ENCODE measurements around the gene SLCO3A1.

The SLCO3A1 gene

DNA sequence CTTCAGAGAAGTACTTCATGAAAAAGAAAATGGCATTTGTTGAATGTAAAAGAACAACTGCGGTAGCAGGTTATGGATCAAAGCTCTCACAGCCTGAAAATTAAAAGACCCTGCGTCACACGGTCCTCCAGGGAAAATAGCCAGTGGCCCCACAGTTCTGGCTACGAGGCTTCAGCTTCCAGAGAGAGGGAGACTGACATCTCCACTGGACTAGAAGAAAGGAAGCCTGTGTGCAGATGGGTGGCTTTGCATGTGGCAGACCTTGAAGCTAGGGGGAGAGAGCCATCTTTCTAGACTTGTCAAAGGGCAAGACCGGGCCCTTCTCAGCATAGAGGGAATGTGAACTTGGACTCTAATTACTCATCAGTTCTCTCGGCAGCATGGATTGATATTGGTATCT lies 159.4 kb downstream of the SLCO3A1 start:
- Histone ChIP-seq H3K27me3 (ENCODE audit: control insufficient read depth, insufficient read depth, low read length) (no peaks in the 10 kb centered on the region), H3K9ac (ENCODE audit: low read length) (no peak overlapping the region), H3K36me3 (ENCODE audit: control insufficient read depth, insufficient read depth, low read length) (no peaks in the 10 kb centered on the region), H3K4me1 (ENCODE audit: control insufficient read depth, insufficient read depth, low read length) (no peaks in the 10 kb centered on the region), H3K27ac (ENCODE audit: low read depth, low read length) (no peak overlapping the region), H3K4me3 (ENCODE audit: low read length) (no peak overlapping the region)

- Histone ChIP-seq H3K9ac (ENCODE audit: low read length) (no peak overlapping the region), H3K36me3 (ENCODE audit: control insufficient read depth, insufficient read depth, low read length) (no peaks in the 10 kb centered on the region), H3K4me3 (ENCODE audit: low read length) (no peak overlapping the region), H3K27me3 (ENCODE audit: control insufficient read depth, insufficient read depth, low read length) (no peaks in the 10 kb centered on the region), H3K4me1 (ENCODE audit: control insufficient read depth, insufficient read depth, low read length) (no peaks in the 10 kb centered on the region), H3K27ac (ENCODE audit: low read depth, low read length) (no peak overlapping the region)
Measured at GRCh38 chr15:92014281-92015030, 160.9 kb downstream of the SLCO3A1 start.

GRCh38 chr15:92017882-92018534 lies 164.5 kb downstream of the SLCO3A1 start:
- Histone ChIP-seq H3K4me1 (ENCODE audit: control insufficient read depth, insufficient read depth, low read length) (no peaks in the 10 kb centered on the region), H3K27me3 (ENCODE audit: control insufficient read depth, insufficient read depth, low read length) (no peaks in the 10 kb centered on the region), H3K4me3 (ENCODE audit: low read length) (no peak overlapping the region), H3K9ac (ENCODE audit: low read length) (no peak overlapping the region), H3K36me3 (ENCODE audit: control insufficient read depth, insufficient read depth, low read length) (no peaks in the 10 kb centered on the region), H3K27ac (ENCODE audit: low read depth, low read length) (no peak overlapping the region)

- no peak overlapping the region for H3K9ac ChIP-seq (ENCODE audit: low read length)
- H3K4me1 ChIP-seq (ENCODE audit: control insufficient read depth, insufficient read depth, low read length), result no peaks in the 10 kb centered on the region
- H3K36me3 ChIP-seq (ENCODE audit: control insufficient read depth, insufficient read depth, low read length), result no peaks in the 10 kb centered on the region
- no peak overlapping the region for H3K4me3 ChIP-seq (ENCODE audit: low read length)
- no peaks in the 10 kb centered on the region for H3K27me3 ChIP-seq (ENCODE audit: control insufficient read depth, insufficient read depth, low read length)
- no peak overlapping the region for H3K27ac ChIP-seq (ENCODE audit: low read depth, low read length)
Measured at GRCh38 chr15:92018535-92019239, 165.2 kb downstream of the SLCO3A1 start.

DNA sequence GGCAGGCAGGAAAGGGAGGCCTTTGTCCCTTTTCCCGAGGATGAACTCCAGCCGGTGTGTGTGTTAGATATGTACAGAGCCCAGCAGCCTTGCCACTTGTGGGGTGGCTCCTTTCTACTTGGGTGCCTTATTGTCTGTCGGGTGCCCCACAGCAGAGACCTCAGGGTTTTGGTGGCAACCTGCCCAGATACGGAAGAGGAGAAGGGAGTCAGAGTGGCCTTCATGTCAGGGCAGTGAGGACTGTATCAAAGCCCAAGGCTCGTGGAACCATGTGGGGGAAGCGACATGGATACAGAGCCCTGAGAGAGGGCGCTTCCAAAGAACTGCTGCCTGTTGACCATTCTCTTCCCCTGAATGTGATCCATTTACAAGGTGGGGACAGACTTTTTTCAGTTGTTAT lies 166.2 kb downstream of the SLCO3A1 start:
- Histone ChIP-seq H3K36me3 (ENCODE audit: control insufficient read depth, insufficient read depth, low read length) (no peaks in the 10 kb centered on the region), H3K27me3 (ENCODE audit: control insufficient read depth, insufficient read depth, low read length) (no peaks in the 10 kb centered on the region), H3K4me1 (ENCODE audit: control insufficient read depth, insufficient read depth, low read length) (no peaks in the 10 kb centered on the region), H3K9ac (ENCODE audit: low read length) (no peak overlapping the region), H3K27ac (ENCODE audit: low read depth, low read length) (no peak overlapping the region), H3K4me3 (ENCODE audit: low read length) (no peak overlapping the region)

DNA sequence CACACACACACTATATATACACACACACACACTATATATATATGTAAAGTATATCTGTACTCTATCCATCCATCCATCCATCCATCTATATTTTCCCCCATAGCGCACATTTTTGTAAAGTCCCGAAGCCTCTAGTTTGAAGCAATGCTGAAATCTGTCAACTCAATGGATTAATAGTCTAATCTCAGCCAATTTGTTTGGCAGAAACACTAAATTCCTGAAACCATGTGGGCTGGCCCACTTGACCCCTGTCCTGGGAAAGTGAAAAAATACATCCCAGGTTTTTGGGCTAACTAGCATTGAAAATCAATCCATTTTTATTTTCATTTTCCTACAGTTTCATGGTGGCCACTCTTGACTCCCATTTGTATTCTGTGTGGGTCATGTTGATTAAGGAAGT lies 166.7 kb downstream of the SLCO3A1 start:
- Histone ChIP-seq H3K9ac (ENCODE audit: low read length) (no peak overlapping the region), H3K4me3 (ENCODE audit: low read length) (no peak overlapping the region), H3K4me1 (ENCODE audit: control insufficient read depth, insufficient read depth, low read length) (no peaks in the 10 kb centered on the region), H3K36me3 (ENCODE audit: control insufficient read depth, insufficient read depth, low read length) (no peaks in the 10 kb centered on the region), H3K27ac (ENCODE audit: low read depth, low read length) (no peak overlapping the region), H3K27me3 (ENCODE audit: control insufficient read depth, insufficient read depth, low read length) (no peaks in the 10 kb centered on the region)

- no peak overlapping the region for H3K27ac ChIP-seq (ENCODE audit: low read depth, low read length)
- H3K36me3 ChIP-seq (ENCODE audit: control insufficient read depth, insufficient read depth, low read length), result no peaks in the 10 kb centered on the region
- H3K27me3 ChIP-seq (ENCODE audit: control insufficient read depth, insufficient read depth, low read length), result no peaks in the 10 kb centered on the region
- H3K9ac ChIP-seq (ENCODE audit: low read length), result no peak overlapping the region
- H3K4me3 ChIP-seq (ENCODE audit: low read length), result no peak overlapping the region
- H3K4me1 ChIP-seq (ENCODE audit: control insufficient read depth, insufficient read depth, low read length), result no peaks in the 10 kb centered on the region
Measured at GRCh38 chr15:92020804-92021203, 167.3 kb downstream of the SLCO3A1 start.

GRCh38 chr15:92021792-92022191 lies 168.3 kb downstream of the SLCO3A1 start:
- no peaks in the 10 kb centered on the region for H3K27me3 ChIP-seq (ENCODE audit: control insufficient read depth, insufficient read depth, low read length)
- H3K27ac ChIP-seq (ENCODE audit: low read depth, low read length), result no peak overlapping the region
- no peak overlapping the region for H3K4me3 ChIP-seq (ENCODE audit: low read length)
- H3K4me1 ChIP-seq (ENCODE audit: control insufficient read depth, insufficient read depth, low read length), result no peaks in the 10 kb centered on the region
- H3K36me3 ChIP-seq (ENCODE audit: control insufficient read depth, insufficient read depth, low read length), result no peaks in the 10 kb centered on the region
- H3K9ac ChIP-seq (ENCODE audit: low read length), result no peak overlapping the region

DNA sequence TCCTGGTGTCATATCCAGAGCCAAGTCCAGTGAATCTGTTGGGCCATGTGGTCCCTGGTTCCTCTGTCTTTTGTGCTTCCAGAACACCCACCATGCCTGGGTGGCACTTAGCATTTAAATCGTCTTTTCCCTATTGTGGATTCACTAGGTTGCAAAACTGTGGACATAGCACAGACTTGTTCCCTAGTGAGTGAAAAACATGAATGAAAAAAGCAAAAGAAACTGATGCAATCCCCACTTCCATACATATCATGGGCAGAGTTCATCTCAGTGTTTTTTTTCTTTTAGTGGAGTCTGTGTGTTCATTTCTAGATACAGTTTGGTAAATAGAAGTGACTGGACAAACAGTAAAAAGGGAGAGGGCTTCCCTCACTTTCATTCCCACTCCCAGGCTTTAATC lies 170.5 kb downstream of the SLCO3A1 start:
- no peak overlapping the region for H3K9ac ChIP-seq (ENCODE audit: low read length)
- H3K36me3 ChIP-seq (ENCODE audit: control insufficient read depth, insufficient read depth, low read length), result no peaks in the 10 kb centered on the region
- no peak overlapping the region for H3K27ac ChIP-seq (ENCODE audit: low read depth, low read length)
- no peak overlapping the region for H3K4me3 ChIP-seq (ENCODE audit: low read length)
- H3K4me1 ChIP-seq (ENCODE audit: control insufficient read depth, insufficient read depth, low read length), result no peaks in the 10 kb centered on the region
- no peaks in the 10 kb centered on the region for H3K27me3 ChIP-seq (ENCODE audit: control insufficient read depth, insufficient read depth, low read length)

GRCh38 chr15:92025706-92026270 lies 172.3 kb downstream of the SLCO3A1 start:
- no peaks in the 10 kb centered on the region for H3K4me1 ChIP-seq (ENCODE audit: control insufficient read depth, insufficient read depth, low read length)
- H3K4me3 ChIP-seq (ENCODE audit: low read length), result no peak overlapping the region
- H3K36me3 ChIP-seq (ENCODE audit: control insufficient read depth, insufficient read depth, low read length), result no peaks in the 10 kb centered on the region
- no peaks in the 10 kb centered on the region for H3K27me3 ChIP-seq (ENCODE audit: control insufficient read depth, insufficient read depth, low read length)
- no peak overlapping the region for H3K27ac ChIP-seq (ENCODE audit: low read depth, low read length)
- H3K9ac ChIP-seq (ENCODE audit: low read length), result no peak overlapping the region

GRCh38 chr15:92028389-92028724 lies 174.8 kb downstream of the SLCO3A1 start:
- no peak overlapping the region for H3K9ac ChIP-seq (ENCODE audit: low read length)
- no peaks in the 10 kb centered on the region for H3K27me3 ChIP-seq (ENCODE audit: control insufficient read depth, insufficient read depth, low read length)
- no peak overlapping the region for H3K4me3 ChIP-seq (ENCODE audit: low read length)
- no peaks in the 10 kb centered on the region for H3K36me3 ChIP-seq (ENCODE audit: control insufficient read depth, insufficient read depth, low read length)
- H3K4me1 ChIP-seq (ENCODE audit: control insufficient read depth, insufficient read depth, low read length), result no peaks in the 10 kb centered on the region
- H3K27ac ChIP-seq (ENCODE audit: low read depth, low read length), result no peak overlapping the region

DNA sequence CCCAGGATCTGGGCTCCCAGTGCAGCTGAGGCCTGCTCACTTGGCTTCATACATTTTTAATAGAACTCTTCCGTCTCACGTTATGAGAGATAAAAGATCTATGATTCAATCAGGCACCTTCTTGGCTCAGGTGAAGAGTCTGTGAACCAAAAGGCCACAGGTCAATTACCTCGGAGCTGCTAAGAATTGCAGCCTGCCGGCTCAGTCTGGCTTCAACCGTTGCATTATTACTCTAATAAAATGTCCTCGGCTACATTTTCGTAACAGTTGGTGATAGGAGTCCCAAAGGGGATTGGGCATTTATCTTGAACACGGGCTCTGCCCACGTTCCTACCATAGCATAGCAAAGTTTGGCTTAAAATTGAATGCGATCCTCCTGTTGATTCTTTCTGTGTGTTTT lies 176.3 kb downstream of the SLCO3A1 start:
- H3K27me3 ChIP-seq (ENCODE audit: control insufficient read depth, insufficient read depth, low read length), result no peaks in the 10 kb centered on the region
- no peaks in the 10 kb centered on the region for H3K36me3 ChIP-seq (ENCODE audit: control insufficient read depth, insufficient read depth, low read length)
- H3K9ac ChIP-seq (ENCODE audit: low read length), result no peak overlapping the region
- H3K27ac ChIP-seq (ENCODE audit: low read depth, low read length), result no peak overlapping the region
- H3K4me3 ChIP-seq (ENCODE audit: low read length), result no peak overlapping the region
- no peaks in the 10 kb centered on the region for H3K4me1 ChIP-seq (ENCODE audit: control insufficient read depth, insufficient read depth, low read length)

Data from rectal smooth muscle tissue (tissue), 1 donor.